Measurements from ENCODE around the gene SYT12. TPM values are rescaled to one million over a fixed set of nuclear protein-coding genes. Genes with fewer than 3 reads are reported as not detected.

The SYT12 gene
- total RNA-seq, 1 experiment from 2014 or later: 4.8 TPM

DNA sequence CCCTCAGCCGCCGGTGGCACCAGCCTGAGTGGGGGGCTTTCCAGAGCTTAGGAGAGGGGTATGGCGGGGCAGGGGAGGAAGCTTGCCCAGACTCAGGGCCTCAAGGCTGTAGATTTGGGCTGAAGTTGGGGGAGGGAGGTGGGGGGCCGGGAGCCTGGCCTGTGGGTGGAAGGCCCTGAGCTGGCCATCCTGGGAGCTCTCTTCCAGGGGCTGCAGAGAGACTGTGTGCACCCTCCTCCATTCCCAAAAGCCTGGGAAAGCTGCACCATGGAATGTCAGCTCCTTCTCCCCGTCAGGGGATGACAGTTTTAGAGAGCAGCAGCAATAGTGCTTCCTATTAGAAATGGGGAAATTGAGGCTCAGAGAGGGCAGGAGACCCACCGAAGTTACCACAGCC is 1.0 kb downstream of the SYT12 start:
- H2AFZ ChIP-seq (ENCODE audit: low read length): peak overlapping the region; percentile 64; the same call in 1 of the 2 replicates
- no peak for TF ChIP-seq EZH2phosphoT487 (IDR thresholded peaks at IDR 0.05; ENCODE audit: borderline replicate concordance, low read length)
- no peak for TF ChIP-seq EZH2 (IDR thresholded peaks at IDR 0.05; ENCODE audit: low read length, unreplicated experiment)
- TF ChIP-seq, protein P1, sequence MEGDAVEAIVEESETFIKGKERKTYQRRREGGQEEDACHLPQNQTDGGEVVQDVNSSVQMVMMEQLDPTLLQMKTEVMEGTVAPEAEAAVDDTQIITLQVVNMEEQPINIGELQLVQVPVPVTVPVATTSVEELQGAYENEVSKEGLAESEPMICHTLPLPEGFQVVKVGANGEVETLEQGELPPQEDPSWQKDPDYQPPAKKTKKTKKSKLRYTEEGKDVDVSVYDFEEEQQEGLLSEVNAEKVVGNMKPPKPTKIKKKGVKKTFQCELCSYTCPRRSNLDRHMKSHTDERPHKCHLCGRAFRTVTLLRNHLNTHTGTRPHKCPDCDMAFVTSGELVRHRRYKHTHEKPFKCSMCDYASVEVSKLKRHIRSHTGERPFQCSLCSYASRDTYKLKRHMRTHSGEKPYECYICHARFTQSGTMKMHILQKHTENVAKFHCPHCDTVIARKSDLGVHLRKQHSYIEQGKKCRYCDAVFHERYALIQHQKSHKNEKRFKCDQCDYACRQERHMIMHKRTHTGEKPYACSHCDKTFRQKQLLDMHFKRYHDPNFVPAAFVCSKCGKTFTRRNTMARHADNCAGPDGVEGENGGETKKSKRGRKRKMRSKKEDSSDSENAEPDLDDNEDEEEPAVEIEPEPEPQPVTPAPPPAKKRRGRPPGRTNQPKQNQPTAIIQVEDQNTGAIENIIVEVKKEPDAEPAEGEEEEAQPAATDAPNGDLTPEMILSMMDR (conservative IDR thresholded peaks at IDR 0.05; ENCODE audit: low read depth, low read length): no peak
- no peak overlapping the region for H3K27ac ChIP-seq (ENCODE audit: low read length)
- H4K20me1 ChIP-seq (ENCODE audit: low read length): no peaks in the 10 kb centered on the region
- no peak overlapping the region for H3K9ac ChIP-seq (ENCODE audit: low read length)
- ATAC-seq: no peak
- H3K79me2 ChIP-seq (ENCODE audit: low read length): no peaks in the 10 kb centered on the region
- peak overlapping the region; percentile 66 for H3K4me3 ChIP-seq (ENCODE audit: low read length)
- DNase-seq: no peak
- H3K9me2 ChIP-seq (replicated peaks; ENCODE audit: low read length): no peaks in the 10 kb centered on the region
- BruUV-seq (replicated peaks): no TSS peak
- no peaks in the 10 kb centered on the region for H3F3A ChIP-seq (ENCODE audit: low read length, unreplicated experiment)
- no peaks in the 10 kb centered on the region for H3K27me3 ChIP-seq (ENCODE audit: low read length)
- H3K36me3 ChIP-seq (ENCODE audit: low read depth, low read length): no peaks in the 10 kb centered on the region
- H3K4me2 ChIP-seq (ENCODE audit: low read length): peak overlapping the region; percentile 86
- POLR2A ChIA-PET (ENCODE audit: unreplicated experiment): interaction anchor here (0.6 kb wide), 1 partner anchor 32 kb away, joined by 8 read pairs; no protein-coding TSS in a partner anchor
- H3K4me1 ChIP-seq (ENCODE audit: insufficient read depth, low read length): peaks cover 31% of the 10 kb centered on the region
- CTCF ChIA-PET: no interaction called here
- intact Hi-C loops (cut with micrococcal nuclease): no loop called here
- no peaks in the 10 kb centered on the region for H3K9me3 ChIP-seq (ENCODE audit: low read length)

DNA sequence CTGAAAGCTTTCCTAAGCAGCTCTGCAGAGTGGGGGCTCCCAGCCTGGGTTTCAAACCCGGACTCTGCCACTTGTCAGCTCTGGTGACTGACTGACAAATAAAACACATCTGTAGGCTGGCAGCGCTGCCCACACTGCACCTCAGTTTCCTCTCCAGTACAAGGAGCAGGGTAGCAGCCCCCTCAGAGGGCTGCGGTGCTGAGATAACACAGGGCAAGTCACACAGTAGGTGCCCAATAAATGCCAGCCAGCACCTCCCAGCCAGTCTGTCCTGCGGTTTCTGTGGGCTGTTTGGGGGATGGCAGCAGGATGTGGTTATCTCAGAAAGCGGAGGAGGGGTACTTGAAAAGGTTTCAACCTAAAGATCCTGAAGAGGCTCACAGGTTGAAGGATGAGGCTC is 1.5 kb downstream of the SYT12 start:
- CTCF ChIA-PET: no interaction called here
- H3K4me2 ChIP-seq (ENCODE audit: low read length): peak overlapping the region; percentile 86

DNA sequence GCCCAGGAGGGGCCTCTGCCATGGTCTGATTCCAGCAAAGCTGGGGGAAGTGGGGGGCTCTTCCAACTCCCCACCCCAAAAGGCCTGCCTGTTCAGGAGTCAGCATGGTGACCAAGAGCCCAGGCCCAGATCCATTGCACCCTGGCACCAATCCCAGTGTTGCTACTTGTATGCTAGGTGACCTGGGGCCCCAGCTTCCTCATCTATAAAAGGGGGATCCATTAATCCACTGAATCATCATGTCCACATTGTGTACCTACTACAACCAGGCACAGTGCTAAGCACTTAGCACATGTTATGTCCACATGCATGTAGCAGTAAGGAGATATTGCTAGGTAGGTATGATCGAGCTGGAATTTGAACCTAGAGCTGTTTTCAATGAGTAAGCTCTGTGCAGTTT is 2.0 kb downstream of the SYT12 start:
- Histone ChIP-seq H4K20me1 (ENCODE audit: low read length) (no peaks in the 10 kb centered on the region), H3K9ac (ENCODE audit: low read length) (no peak overlapping the region), H3K9me2 (replicated peaks; ENCODE audit: low read length) (no peaks in the 10 kb centered on the region), H3K27me3 (ENCODE audit: low read length) (no peaks in the 10 kb centered on the region), H3K27ac (ENCODE audit: low read length) (no peak overlapping the region), H3K4me2 (ENCODE audit: low read length) (peak overlapping the region; percentile 86), H2AFZ (ENCODE audit: low read length) (no peak overlapping the region), H3F3A (ENCODE audit: low read length, unreplicated experiment) (no peaks in the 10 kb centered on the region), H3K79me2 (ENCODE audit: low read length) (no peaks in the 10 kb centered on the region), H3K4me3 (ENCODE audit: low read length) (no peak overlapping the region), H3K36me3 (ENCODE audit: low read depth, low read length) (no peaks in the 10 kb centered on the region), H3K9me3 (ENCODE audit: low read length) (no peaks in the 10 kb centered on the region), H3K4me1 (ENCODE audit: insufficient read depth, low read length) (peaks cover 31% of the 10 kb centered on the region)
- ATAC-seq (no peak), DNase-seq (peak; percentile 39)
- no TSS peak for BruUV-seq (replicated peaks)
- intact Hi-C loops (cut with micrococcal nuclease): no loop called here
- no peak for TF ChIP-seq EZH2phosphoT487 (IDR thresholded peaks at IDR 0.05; ENCODE audit: borderline replicate concordance, low read length)
- TF ChIP-seq EZH2 (IDR thresholded peaks at IDR 0.05; ENCODE audit: low read length, unreplicated experiment): no peak
- TF ChIP-seq, protein P1 (conservative IDR thresholded peaks at IDR 0.05; ENCODE audit: low read depth, low read length): no peak
- ChIA-PET CTCF (no interaction called here), POLR2A (ENCODE audit: unreplicated experiment) (interaction anchor here (0.5 kb wide), 1 partner anchor 93 kb away, joined by 11 read pairs; no protein-coding TSS in a partner anchor)

More for the DNA sequence above, 1.5 kb downstream of the SYT12 start:
- peak; percentile 66 for DNase-seq
- Histone ChIP-seq H3F3A (ENCODE audit: low read length, unreplicated experiment) (no peaks in the 10 kb centered on the region), H3K27ac (ENCODE audit: low read length) (no peak overlapping the region), H3K79me2 (ENCODE audit: low read length) (no peaks in the 10 kb centered on the region), H3K9me2 (replicated peaks; ENCODE audit: low read length) (no peaks in the 10 kb centered on the region), H3K4me3 (ENCODE audit: low read length) (no peak overlapping the region), H3K27me3 (ENCODE audit: low read length) (no peaks in the 10 kb centered on the region), H3K9ac (ENCODE audit: low read length) (no peak overlapping the region), H3K4me1 (ENCODE audit: insufficient read depth, low read length) (peaks cover 31% of the 10 kb centered on the region), H3K9me3 (ENCODE audit: low read length) (no peaks in the 10 kb centered on the region), H4K20me1 (ENCODE audit: low read length) (no peaks in the 10 kb centered on the region), H2AFZ (ENCODE audit: low read length) (no peak overlapping the region), H3K36me3 (ENCODE audit: low read depth, low read length) (no peaks in the 10 kb centered on the region)
- POLR2A ChIA-PET (ENCODE audit: unreplicated experiment): no interaction called here
- intact Hi-C loops (cut with micrococcal nuclease): no loop called here
- no peak for ATAC-seq
- BruUV-seq (replicated peaks): no TSS peak
- no peak for TF ChIP-seq EZH2phosphoT487 (IDR thresholded peaks at IDR 0.05; ENCODE audit: borderline replicate concordance, low read length)
- no peak for TF ChIP-seq EZH2 (IDR thresholded peaks at IDR 0.05; ENCODE audit: low read length, unreplicated experiment)
- TF ChIP-seq, protein P1 (conservative IDR thresholded peaks at IDR 0.05; ENCODE audit: low read depth, low read length): no peak

All from PC-3 (cell line).